ENCODE data around the gene GPR85.

DNA sequence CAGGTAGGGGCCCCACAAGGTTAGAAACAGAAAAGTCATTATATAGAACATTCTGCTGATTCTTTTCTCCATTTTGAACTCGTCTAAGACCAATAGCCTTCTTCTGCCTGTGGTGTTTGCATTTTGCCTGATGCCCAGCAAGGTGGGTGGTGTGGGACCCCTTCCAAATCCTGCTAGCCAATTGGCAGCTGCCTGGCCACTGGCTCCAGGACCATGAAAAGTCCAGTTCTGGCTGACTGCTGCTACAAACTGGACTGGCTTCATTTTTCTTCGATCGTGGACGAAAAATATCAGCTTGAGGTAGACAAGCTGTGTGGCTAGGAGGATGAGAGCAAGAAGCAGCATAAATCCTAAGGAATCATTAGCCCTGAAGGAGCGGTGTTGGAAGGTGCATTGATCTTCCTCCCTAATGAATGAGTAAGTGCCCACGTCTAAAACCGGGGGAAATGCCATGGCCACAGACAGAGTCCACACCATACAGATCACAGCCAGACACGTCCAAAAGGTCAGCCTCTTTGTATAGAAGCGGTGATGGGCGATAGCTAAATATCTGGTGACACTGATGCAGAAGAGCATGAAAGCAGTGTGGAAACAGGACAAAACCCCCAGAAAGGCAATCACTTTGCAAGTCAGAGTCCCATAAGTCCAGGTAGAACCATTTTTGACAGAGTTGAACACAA is 2.7 kb downstream of the GPR85 start:
- TF ChIP-seq, protein P1, sequence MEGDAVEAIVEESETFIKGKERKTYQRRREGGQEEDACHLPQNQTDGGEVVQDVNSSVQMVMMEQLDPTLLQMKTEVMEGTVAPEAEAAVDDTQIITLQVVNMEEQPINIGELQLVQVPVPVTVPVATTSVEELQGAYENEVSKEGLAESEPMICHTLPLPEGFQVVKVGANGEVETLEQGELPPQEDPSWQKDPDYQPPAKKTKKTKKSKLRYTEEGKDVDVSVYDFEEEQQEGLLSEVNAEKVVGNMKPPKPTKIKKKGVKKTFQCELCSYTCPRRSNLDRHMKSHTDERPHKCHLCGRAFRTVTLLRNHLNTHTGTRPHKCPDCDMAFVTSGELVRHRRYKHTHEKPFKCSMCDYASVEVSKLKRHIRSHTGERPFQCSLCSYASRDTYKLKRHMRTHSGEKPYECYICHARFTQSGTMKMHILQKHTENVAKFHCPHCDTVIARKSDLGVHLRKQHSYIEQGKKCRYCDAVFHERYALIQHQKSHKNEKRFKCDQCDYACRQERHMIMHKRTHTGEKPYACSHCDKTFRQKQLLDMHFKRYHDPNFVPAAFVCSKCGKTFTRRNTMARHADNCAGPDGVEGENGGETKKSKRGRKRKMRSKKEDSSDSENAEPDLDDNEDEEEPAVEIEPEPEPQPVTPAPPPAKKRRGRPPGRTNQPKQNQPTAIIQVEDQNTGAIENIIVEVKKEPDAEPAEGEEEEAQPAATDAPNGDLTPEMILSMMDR (conservative IDR thresholded peaks at IDR 0.05), result no peak
- no peak for TF ChIP-seq EZH2 (IDR thresholded peaks at IDR 0.05; ENCODE audit: low read depth)

Data from PC-9 (cell line).